DND-41 (cell line): ENCODE results near the gene GPR152.

Source experiments
- ATAC-seq: fragments of 200-7000 bp; cut with Tn5 transposase; 3 replicates; pipeline ENCODE4 v1.9.1; 2021; ENCODE audit warnings: low read depth; ENCODE audit not compliant: insufficient read depth
- DNase-seq: peaks from one replicate; pipeline ENCODE4 v3.0.0-alpha.2; 2020
- H2AFZ ChIP-seq: 2 replicates; pipeline ENCODE4 v1.6.0; 2012; ENCODE audit warnings: low read depth, low read length
- H3K27ac ChIP-seq: 2 replicates; pipeline ENCODE4 v1.5.1; 2012; ENCODE audit warnings: low read length, inconsistent platforms
- H3K27me3 ChIP-seq: fragments of 200-600 bp; sonication (generic); 2 replicates; pipeline ENCODE4 v1.6.0; 2012; ENCODE audit warnings: low read length, mild to moderate bottlenecking, inconsistent platforms; ENCODE audit not compliant: insufficient read depth, poor library complexity
- H3K36me3 ChIP-seq: 2 replicates; pipeline ENCODE4 v1.5.1; 2012; ENCODE audit warnings: low read length, inconsistent platforms; ENCODE audit not compliant: insufficient read depth
- H3K4me1 ChIP-seq: 2 replicates; pipeline ENCODE4 v1.5.1; 2012; ENCODE audit warnings: mild to moderate bottlenecking, low read length; ENCODE audit not compliant: insufficient read depth
- H3K4me2 ChIP-seq: 2 replicates; pipeline ENCODE4 v1.6.0; 2012; ENCODE audit warnings: mild to moderate bottlenecking, moderate library complexity, low read length, inconsistent platforms; ENCODE audit not compliant: insufficient read depth
- H3K4me3 ChIP-seq, 2 experiments: fragments of 200-600 bp in 1 of 2; shearing (Covaris generic) in 1 of 2; 2 replicates each; pipeline ENCODE4 v1.5.1; 2012 to 2016; ENCODE audit warnings: inconsistent platforms in 2 of 2, low read length in 2 of 2, mild to moderate bottlenecking in 2 of 2, low read depth in 1 of 2, moderate library complexity in 1 of 2
- H3K79me2 ChIP-seq: 2 replicates; pipeline ENCODE4 v1.6.0; 2012; ENCODE audit warnings: low read length, inconsistent platforms; ENCODE audit not compliant: insufficient read depth
- H3K9ac ChIP-seq: 2 replicates; pipeline ENCODE4 v1.6.0; 2012; ENCODE audit warnings: low read depth, mild to moderate bottlenecking, inconsistent platforms, low read length, moderate library complexity
- H3K9me3 ChIP-seq: 2 replicates; pipeline ENCODE4 v1.5.1; 2012; ENCODE audit warnings: low read length, moderate library complexity, mild to moderate bottlenecking, inconsistent platforms; ENCODE audit not compliant: insufficient read depth, severe bottlenecking
- H4K20me1 ChIP-seq: 2 replicates; pipeline ENCODE4 v1.6.0; 2012; ENCODE audit warnings: low read length; ENCODE audit not compliant: insufficient read depth
- CTCF ChIP-seq: IDR thresholded peaks from 2 replicates; pipeline ENCODE4 v1.5.1; 2012; ENCODE audit warnings: borderline replicate concordance, low read length, moderate library complexity, mild to moderate bottlenecking; ENCODE audit not compliant: poor library complexity, severe bottlenecking; ENCODE audit errors: extremely low read depth
- EZH2 ChIP-seq: IDR thresholded peaks from 3 replicates; pipeline ENCODE4 v1.6.1; 2012; ENCODE audit warnings: borderline replicate concordance, low read depth, mild to moderate bottlenecking, moderate library complexity, low read length, inconsistent platforms; ENCODE audit not compliant: severe bottlenecking

The GPR152 gene

GRCh38 chr11:67494371-67495233, 42.1 kb upstream of the GPR152 start:
- Histone ChIP-seq H4K20me1 (peaks cover 22% of the 10 kb centered on the region), H3K9me3 (no peaks in the 10 kb centered on the region), H3K36me3 (peaks cover 95% of the 10 kb centered on the region), H3K27ac (no peak overlapping the region), H3K4me3 (no peak overlapping the region), H3K9ac (no peak overlapping the region), H3K4me2 (no peak overlapping the region), H3K27me3 (no peaks in the 10 kb centered on the region), H3K79me2 (no peaks in the 10 kb centered on the region), H3K4me1 (no peaks in the 10 kb centered on the region), H2AFZ (no peak overlapping the region)
- no peak for TF ChIP-seq CTCF
- TF ChIP-seq EZH2: no peak
- no peak for DNase-seq
- no peak for ATAC-seq

- Histone ChIP-seq H3K4me1 (no peaks in the 10 kb centered on the region), H3K9me3 (no peaks in the 10 kb centered on the region), H3K36me3 (peaks cover 95% of the 10 kb centered on the region), H2AFZ (no peak overlapping the region), H3K4me3 (no peak overlapping the region), H3K27ac (no peak overlapping the region), H4K20me1 (peaks cover 23% of the 10 kb centered on the region), H3K9ac (no peak overlapping the region), H3K4me2 (no peak overlapping the region), H3K27me3 (no peaks in the 10 kb centered on the region), H3K79me2 (no peaks in the 10 kb centered on the region)
- TF ChIP-seq EZH2 (no peak), CTCF (no peak)
- DNase-seq (no peak), ATAC-seq (no peak)
Observed at GRCh38 chr11:67493548-67494370, 41.2 kb upstream of the GPR152 start.

GRCh38 chr11:67492801-67493547, 40.4 kb upstream of the GPR152 start:
- H3K79me2 ChIP-seq: peaks cover 3% of the 10 kb centered on the region
- no peak overlapping the region for H3K9ac ChIP-seq
- ATAC-seq: peak; percentile 23; the same call in 2 of the 3 replicates
- no peak overlapping the region for H2AFZ ChIP-seq
- H3K27me3 ChIP-seq: no peaks in the 10 kb centered on the region
- no peak overlapping the region for H3K4me2 ChIP-seq
- TF ChIP-seq CTCF: no peak
- no peak for TF ChIP-seq EZH2
- H3K36me3 ChIP-seq: peaks cover 95% of the 10 kb centered on the region
- H3K4me3 ChIP-seq: no peak overlapping the region
- no peaks in the 10 kb centered on the region for H3K4me1 ChIP-seq
- H4K20me1 ChIP-seq: peaks cover 26% of the 10 kb centered on the region
- DNase-seq: no peak
- H3K9me3 ChIP-seq: no peaks in the 10 kb centered on the region
- H3K27ac ChIP-seq: no peak overlapping the region
